Suprapubic skin (tissue), 4 donors: Measurements from ENCODE around the gene BCL6B. TPM values are rescaled to one million over a fixed set of nuclear protein-coding genes. Genes with fewer than 3 reads are reported as not detected.
A peak's percentile ranks its signal among the peaks of the same experiment; 100 is the strongest.

Experiments used
- DNase-seq, 2 donors: peaks; one replicate each; pipeline ENCODE4 v3.0.0-alpha.2; 2019; ENCODE audit warnings: low spot score in 2 of 2
- H3K27ac ChIP-seq: fragments of 200-600 bp; sonication (generic); one replicate; pipeline ENCODE4 v1.5.1; 2019
- H3K27me3 ChIP-seq: fragments of 200-600 bp; sonication (generic); one replicate; pipeline ENCODE4 v1.5.1; 2019
- H3K36me3 ChIP-seq: fragments of 200-600 bp; sonication (generic); one replicate; pipeline ENCODE4 v1.5.1; 2019
- H3K4me1 ChIP-seq: fragments of 200-600 bp; sonication (generic); one replicate; pipeline ENCODE4 v1.5.1; 2019
- H3K4me3 ChIP-seq: fragments of 200-600 bp; sonication (generic); one replicate; pipeline ENCODE4 v1.5.1; 2019; ENCODE audit warnings: mild to moderate bottlenecking
- H3K9me3 ChIP-seq: fragments of 200-600 bp; sonication (generic); one replicate; pipeline ENCODE4 v1.5.1; 2019
- EP300 ChIP-seq: sonication (generic); formaldehyde crosslinking; IDR thresholded peaks from one replicate; pipeline ENCODE4 v1.6.1; 2017; ENCODE audit warnings: antibody characterized with exemption
- POLR2A ChIP-seq, 2 donors: fragments of 450-650 bp; IDR thresholded peaks; one replicate each; pipeline ENCODE4 v1.6.1; 2017; ENCODE audit warnings: antibody characterized with exemption in 2 of 2, mild to moderate bottlenecking in 2 of 2, moderate library complexity in 2 of 2
- POLR2AphosphoS5 ChIP-seq, 3 donors: sonication (generic); formaldehyde crosslinking; IDR thresholded peaks; one replicate each; pipeline ENCODE4 v1.6.1; 2017; ENCODE audit warnings: antibody characterized with exemption in 3 of 3
- WGBS: methylation state at CpG from one replicate; pipeline ENCODE4 v1.1.5; 2018; 5-methylcytosine and 5-hydroxymethylcytosine counted together
- total RNA-seq, 4 donors: library from RNA; depleted of rRNA; stranded (reverse); fragments of >200 nt; gene quantifications; one replicate each; pipeline ENCODE4 v1.1.0, GENCODE V29; 2016
- TF ChIP-seq, protein P1 (sequence below), 2 donors: fragments of 200-600 bp in 1 of 2; fragments of 450-650 bp in 1 of 2; sonication (generic) in 1 of 2; IDR thresholded peaks; one replicate each; pipeline ENCODE4 v1.5.1; 2016 to 2019; ENCODE audit warnings: antibody characterized with exemption in 2 of 2, mild to moderate bottlenecking in 1 of 2, moderate library complexity in 1 of 2

The BCL6B gene
- total RNA-seq, 4 donors from 2014 or later, result 1.6 to 3.1 (median 1.8) TPM

DNA sequence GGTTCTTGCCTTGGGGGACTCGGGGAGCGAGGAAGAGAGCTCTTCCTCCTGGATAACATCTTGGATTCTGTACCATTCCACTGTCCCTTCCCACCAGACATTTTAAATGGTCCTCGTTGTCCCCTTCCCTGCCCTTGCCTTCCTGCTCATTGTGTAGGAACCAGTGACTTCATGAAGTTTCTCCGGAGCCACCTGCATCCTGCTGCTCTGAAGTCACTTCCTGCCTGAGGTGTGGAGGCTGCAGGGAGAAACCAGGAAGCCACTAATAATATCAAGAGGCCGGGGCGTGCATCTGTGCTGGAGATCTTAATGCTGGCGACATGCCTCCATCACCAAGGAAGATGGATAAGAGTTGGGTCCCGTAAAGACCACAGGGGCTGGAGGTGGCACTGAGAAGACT, 6.8 kb downstream of the BCL6B start:
- no peak for TF ChIP-seq EP300
- no peak for TF ChIP-seq POLR2A (IDR thresholded peaks at IDR 0.05)
- TF ChIP-seq POLR2AphosphoS5 (IDR thresholded peaks at IDR 0.05), result no peak
- TF ChIP-seq, protein P1, sequence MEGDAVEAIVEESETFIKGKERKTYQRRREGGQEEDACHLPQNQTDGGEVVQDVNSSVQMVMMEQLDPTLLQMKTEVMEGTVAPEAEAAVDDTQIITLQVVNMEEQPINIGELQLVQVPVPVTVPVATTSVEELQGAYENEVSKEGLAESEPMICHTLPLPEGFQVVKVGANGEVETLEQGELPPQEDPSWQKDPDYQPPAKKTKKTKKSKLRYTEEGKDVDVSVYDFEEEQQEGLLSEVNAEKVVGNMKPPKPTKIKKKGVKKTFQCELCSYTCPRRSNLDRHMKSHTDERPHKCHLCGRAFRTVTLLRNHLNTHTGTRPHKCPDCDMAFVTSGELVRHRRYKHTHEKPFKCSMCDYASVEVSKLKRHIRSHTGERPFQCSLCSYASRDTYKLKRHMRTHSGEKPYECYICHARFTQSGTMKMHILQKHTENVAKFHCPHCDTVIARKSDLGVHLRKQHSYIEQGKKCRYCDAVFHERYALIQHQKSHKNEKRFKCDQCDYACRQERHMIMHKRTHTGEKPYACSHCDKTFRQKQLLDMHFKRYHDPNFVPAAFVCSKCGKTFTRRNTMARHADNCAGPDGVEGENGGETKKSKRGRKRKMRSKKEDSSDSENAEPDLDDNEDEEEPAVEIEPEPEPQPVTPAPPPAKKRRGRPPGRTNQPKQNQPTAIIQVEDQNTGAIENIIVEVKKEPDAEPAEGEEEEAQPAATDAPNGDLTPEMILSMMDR (IDR thresholded peaks at IDR 0.05), result no peak
- WGBS, result 58% methylated on average over 8 of the region's 8 CpGs
- Histone ChIP-seq H3K9me3 (no peaks in the 10 kb centered on the region), H3K36me3 (no peaks in the 10 kb centered on the region), H3K4me3 (no peak overlapping the region), H3K27me3 (no peaks in the 10 kb centered on the region), H3K27ac (peak overlapping the region; percentile 45), H3K4me1 (peaks cover 9% of the 10 kb centered on the region)
- DNase-seq, result no peak

DNA sequence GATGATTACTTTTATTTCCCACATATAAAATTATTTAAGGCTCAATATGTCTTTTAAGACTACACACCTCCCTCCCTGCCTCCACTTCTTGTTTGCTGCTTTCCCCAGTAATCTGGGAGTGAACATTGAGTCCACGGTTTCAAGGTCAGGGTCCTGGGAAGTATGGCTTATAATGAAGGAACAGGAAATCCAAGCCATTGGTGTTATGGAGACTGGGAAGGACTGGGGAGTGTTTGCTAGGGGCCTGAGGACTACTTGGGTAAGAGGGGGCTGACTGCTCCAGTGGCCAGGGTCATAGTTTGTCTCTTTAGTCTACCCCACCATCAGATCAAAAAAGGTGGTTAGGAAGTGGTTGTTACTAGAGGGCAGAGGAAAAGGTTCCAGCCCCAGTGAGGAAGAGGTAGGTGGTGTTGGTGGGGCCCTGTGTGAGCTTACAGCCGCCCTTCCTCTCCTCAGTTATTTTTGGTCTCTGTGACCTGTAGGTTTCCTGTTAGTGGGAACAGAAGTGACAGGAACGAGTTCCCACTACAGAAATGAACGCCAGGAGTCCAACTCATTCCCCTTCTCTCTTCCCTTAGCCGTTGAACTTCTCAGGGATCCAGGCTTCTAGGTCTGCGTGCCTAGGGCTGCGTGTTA, 12.2 kb downstream of the BCL6B start:
- TF ChIP-seq POLR2AphosphoS5 (IDR thresholded peaks at IDR 0.05), result no peak
- no peak for TF ChIP-seq EP300
- TF ChIP-seq, protein P1 (IDR thresholded peaks at IDR 0.05), result no peak
- TF ChIP-seq POLR2A (IDR thresholded peaks at IDR 0.05), result no peak
- Histone ChIP-seq H3K4me1 (peaks cover 16% of the 10 kb centered on the region), H3K27me3 (no peaks in the 10 kb centered on the region), H3K36me3 (no peaks in the 10 kb centered on the region), H3K9me3 (no peaks in the 10 kb centered on the region), H3K4me3 (peak overlapping the region; percentile 68), H3K27ac (peak overlapping the region; percentile 83)
- WGBS, result 17% methylated on average over 7 of the region's 7 CpGs
- no peak for DNase-seq

DNA sequence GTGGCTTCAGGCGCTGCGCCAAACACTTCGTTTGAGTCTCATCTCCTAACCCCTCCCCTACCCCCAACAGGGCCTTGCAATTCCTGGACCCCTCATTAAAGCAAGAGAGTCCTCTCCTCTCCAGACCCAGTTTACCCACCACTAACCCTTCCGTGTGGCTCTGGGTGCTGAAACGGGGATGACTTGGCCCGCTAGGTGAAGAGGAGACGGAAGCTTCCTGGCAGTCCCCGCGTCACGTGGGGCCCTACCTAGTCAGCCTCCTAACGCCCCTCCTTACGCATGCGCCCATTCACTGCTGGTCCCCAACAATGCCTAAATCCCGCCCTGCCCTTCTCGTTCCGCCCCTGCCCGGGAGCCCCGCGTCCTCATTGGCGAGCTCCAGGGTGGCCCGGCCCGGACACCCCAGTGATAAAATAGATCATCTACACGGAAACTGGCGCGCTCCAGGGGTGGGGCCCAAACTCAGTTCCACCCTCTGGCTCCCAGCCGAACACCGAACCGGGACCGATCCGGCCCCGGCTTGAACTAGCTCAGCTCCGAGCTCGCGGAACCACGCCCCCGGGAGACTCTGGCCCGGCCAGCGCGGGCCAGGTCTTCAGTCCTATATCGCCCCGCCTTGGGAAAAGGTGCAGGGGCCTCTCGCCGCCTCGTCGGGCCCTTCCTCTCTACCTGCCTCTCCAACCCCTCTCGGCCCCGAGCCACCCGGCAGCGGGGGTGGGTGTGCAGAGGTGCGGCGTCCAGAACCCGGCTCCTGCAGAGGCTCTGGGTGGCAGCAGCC, 12.9 kb downstream of the BCL6B start, which contains the start of gene SLC16A13:
Gene SLC16A13, plus strand, starts transcription at position 425 of the 778 bp plus-strand sequence. CDS start 368 bp downstream, outside the sequence.
- peaks cover 16% of the 10 kb centered on the region for H3K4me1 ChIP-seq
- peak; percentile 97 to 98 for DNase-seq
- H3K9me3 ChIP-seq, result no peaks in the 10 kb centered on the region
- 0% methylated on average over 42 of the region's 52 CpGs for WGBS
- H3K27ac ChIP-seq, result peak within 1 kb of the TSS; percentile 83
- H3K27me3 ChIP-seq, result no peaks in the 10 kb centered on the region
- no peaks in the 10 kb centered on the region for H3K36me3 ChIP-seq
- TF ChIP-seq, protein P1 (IDR thresholded peaks at IDR 0.05), result no peak
- TF ChIP-seq POLR2AphosphoS5 (IDR thresholded peaks at IDR 0.05), result no peak
- TF ChIP-seq POLR2A (IDR thresholded peaks at IDR 0.05), result peak in 1 of 2 donors; percentile 9
- peak within 1 kb of the TSS; percentile 68 for H3K4me3 ChIP-seq

DNA sequence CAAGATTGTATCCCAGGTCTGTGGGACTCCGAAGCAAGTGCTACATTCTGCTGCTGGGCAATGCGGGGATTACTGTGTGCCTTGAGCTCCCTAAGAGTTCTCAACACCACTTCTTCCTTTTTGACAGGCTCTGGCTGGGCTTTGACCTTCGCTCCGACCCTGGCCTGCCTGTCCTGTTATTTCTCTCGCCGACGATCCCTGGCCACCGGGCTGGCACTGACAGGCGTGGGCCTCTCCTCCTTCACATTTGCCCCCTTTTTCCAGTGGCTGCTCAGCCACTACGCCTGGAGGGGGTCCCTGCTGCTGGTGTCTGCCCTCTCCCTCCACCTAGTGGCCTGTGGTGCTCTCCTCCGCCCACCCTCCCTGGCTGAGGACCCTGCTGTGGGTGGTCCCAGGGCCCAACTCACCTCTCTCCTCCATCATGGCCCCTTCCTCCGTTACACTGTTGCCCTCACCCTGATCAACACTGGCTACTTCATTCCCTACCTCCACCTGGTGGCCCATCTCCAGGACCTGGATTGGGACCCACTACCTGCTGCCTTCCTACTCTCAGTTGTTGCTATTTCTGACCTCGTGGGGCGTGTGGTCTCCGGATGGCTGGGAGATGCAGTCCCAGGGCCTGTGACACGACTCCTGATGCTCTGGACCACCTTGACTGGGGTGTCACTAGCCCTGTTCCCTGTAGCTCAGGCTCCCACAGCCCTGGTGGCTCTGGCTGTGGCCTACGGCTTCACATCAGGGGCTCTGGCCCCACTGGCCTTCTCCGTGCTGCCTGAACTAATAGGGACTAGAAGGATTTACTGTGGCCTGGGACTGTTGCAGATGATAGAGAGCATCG, 15.4 kb downstream of the BCL6B start:
- Histone ChIP-seq H3K4me1 (peaks cover 30% of the 10 kb centered on the region), H3K27ac (no peak overlapping the region), H3K36me3 (no peaks in the 10 kb centered on the region), H3K9me3 (no peaks in the 10 kb centered on the region), H3K4me3 (no peak overlapping the region), H3K27me3 (peaks cover 4% of the 10 kb centered on the region)
- 92% methylated on average over 18 of the region's 19 CpGs for WGBS
- no peak for TF ChIP-seq EP300
- DNase-seq, result no peak

DNA sequence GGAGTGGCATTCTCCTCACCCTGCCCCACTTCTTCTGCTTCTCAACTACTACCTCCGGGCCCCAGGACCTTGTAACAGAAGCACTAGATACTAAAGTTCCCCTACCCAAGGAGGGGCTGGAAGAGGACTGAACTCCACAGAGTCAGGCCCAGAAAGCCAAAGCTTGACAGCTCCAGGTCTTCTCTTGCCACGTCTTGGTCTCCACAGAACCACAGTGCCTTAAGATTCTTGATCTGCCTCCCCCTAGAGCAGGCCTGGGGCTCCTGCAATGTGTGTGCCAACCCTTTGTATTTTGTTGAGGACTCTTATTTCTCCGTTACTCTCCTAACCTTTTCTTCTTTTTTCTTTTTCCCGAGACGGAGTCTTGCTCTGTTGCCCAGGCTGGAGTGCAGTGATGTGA, 17.0 kb downstream of the BCL6B start:
- no peak for DNase-seq
- H3K27me3 ChIP-seq, result peaks cover 8% of the 10 kb centered on the region
- TF ChIP-seq POLR2AphosphoS5 (IDR thresholded peaks at IDR 0.05), result no peak
- TF ChIP-seq, protein P1 (IDR thresholded peaks at IDR 0.05), result no peak
- TF ChIP-seq EP300, result no peak
- no peak overlapping the region for H3K4me3 ChIP-seq
- no peaks in the 10 kb centered on the region for H3K9me3 ChIP-seq
- WGBS, result 93% methylated on average over 5 of the region's 5 CpGs
- peaks cover 41% of the 10 kb centered on the region for H3K4me1 ChIP-seq
- H3K36me3 ChIP-seq, result no peaks in the 10 kb centered on the region
- no peak overlapping the region for H3K27ac ChIP-seq
